GM23338 (cell line): ENCODE results near the gene TBC1D32. TPM values are rescaled to one million over a fixed set of nuclear protein-coding genes. Genes with fewer than 3 reads are reported as not detected.

Experiments
- ATAC-seq: fragments of 200-7000 bp; cut with Tn5 transposase; 3 replicates; pipeline ENCODE4 v1.9.1; 2020
- DNase-seq: peaks from one replicate; pipeline ENCODE4 v3.0.0-alpha.2; 2015; ENCODE audit warnings: low spot score
- H2AFZ ChIP-seq: fragments of 200-600 bp; sonication (generic); 2 replicates; pipeline ENCODE4 v1.8.0; 2016; ENCODE audit warnings: antibody characterized with exemption, mild to moderate bottlenecking, moderate library complexity
- H3F3A ChIP-seq: fragments of 200-600 bp; sonication (generic); replicated peaks from 2 replicates; pipeline ENCODE4 v1.8.0; 2017; ENCODE audit warnings: antibody characterized with exemption, mixed run types, low read depth
- H3K27ac ChIP-seq: fragments of 200-600 bp; sonication (generic); 2 replicates; pipeline ENCODE4 v1.6.1; 2016; ENCODE audit warnings: low read depth
- H3K27me3 ChIP-seq: fragments of 200-600 bp; sonication (generic); 2 replicates; pipeline ENCODE4 v1.8.0; 2016; ENCODE audit warnings: mild to moderate bottlenecking, mixed run types, moderate library complexity; ENCODE audit not compliant: insufficient read depth
- H3K36me3 ChIP-seq: fragments of 200-600 bp; sonication (generic); 2 replicates; pipeline ENCODE4 v1.8.0; 2016; ENCODE audit warnings: mild to moderate bottlenecking; ENCODE audit not compliant: insufficient read depth
- H3K4me1 ChIP-seq: fragments of 200-600 bp; sonication (generic); 2 replicates; pipeline ENCODE4 v1.8.0; 2016; ENCODE audit warnings: mild to moderate bottlenecking, moderate library complexity; ENCODE audit not compliant: insufficient read depth
- H3K4me2 ChIP-seq: fragments of 200-600 bp; sonication (generic); 2 replicates; pipeline ENCODE4 v1.7.1; 2017; ENCODE audit warnings: mixed run types
- H3K4me3 ChIP-seq: fragments of 200-600 bp; sonication (generic); 2 replicates; pipeline ENCODE4 v1.6.1; 2016; ENCODE audit warnings: mixed run types
- H3K79me2 ChIP-seq: fragments of 200-600 bp; sonication (generic); replicated peaks from 2 replicates; pipeline ENCODE4 v1.8.0; 2017; ENCODE audit warnings: mild to moderate bottlenecking; ENCODE audit not compliant: insufficient read depth
- H3K9me2 ChIP-seq: fragments of 200-600 bp; sonication (generic); 2 replicates; pipeline ENCODE4 v1.8.0; 2017; ENCODE audit not compliant: insufficient read depth
- H4K20me1 ChIP-seq: fragments of 200-600 bp; sonication (generic); replicated peaks from 2 replicates; pipeline ENCODE4 v1.8.0; 2017; ENCODE audit warnings: mild to moderate bottlenecking; ENCODE audit not compliant: insufficient read depth
- H3K27ac Mint-ChIP-seq: 2 replicates; pipeline ENCODE4 v1.8.0; 2020; ENCODE audit warnings: inconsistent platforms, mild to moderate bottlenecking, moderate library complexity, mixed read lengths
- H3K27me3 Mint-ChIP-seq: 3 replicates; pipeline ENCODE4 v1.8.0; 2022; ENCODE audit warnings: low read depth, mild to moderate bottlenecking, moderate library complexity, mixed read lengths, inconsistent platforms; ENCODE audit not compliant: insufficient read depth, poor library complexity
- H3K36me3 Mint-ChIP-seq: 3 replicates; pipeline ENCODE4 v1.8.0; 2021; ENCODE audit warnings: low read depth, mild to moderate bottlenecking, inconsistent platforms, moderate library complexity, mixed read lengths
- H3K4me1 Mint-ChIP-seq: 3 replicates; pipeline ENCODE4 v1.8.0; 2020; ENCODE audit warnings: mild to moderate bottlenecking, inconsistent platforms, mixed read lengths
- H3K4me3 Mint-ChIP-seq: 3 replicates; pipeline ENCODE4 v1.8.0; 2021; ENCODE audit warnings: moderate library complexity, mild to moderate bottlenecking, inconsistent platforms, mixed read lengths
- H3K9me3 Mint-ChIP-seq: 3 replicates; pipeline ENCODE4 v1.8.0; 2020; ENCODE audit warnings: moderate library complexity, mild to moderate bottlenecking, inconsistent platforms, mixed read lengths
- CREB1 ChIP-seq: fragments of 250-450 bp; sonication (Bioruptor Pico); IDR thresholded peaks from 2 replicates; pipeline ENCODE4 v1.5.0; 2020; ENCODE audit warnings: low read depth, mild to moderate bottlenecking, moderate library complexity
- CTCF ChIP-seq, 2 experiments: fragments of 200-600 bp in 1 of 2; sonication (generic) in 1 of 2; conservative IDR thresholded peaks; 2 replicates each; pipeline versions ENCODE4 v1.5.1 to v1.6.1; 2016 to 2017; ENCODE audit warnings: antibody characterized with exemption in 2 of 2, low read depth in 2 of 2, mild to moderate bottlenecking in 2 of 2, moderate library complexity in 1 of 2
- ETS1 ChIP-seq: IDR thresholded peaks from 2 replicates; pipeline ENCODE4 v1.6.1; 2016; ENCODE audit warnings: antibody characterized with exemption
- EZH2 ChIP-seq: fragments of 200-600 bp; sonication (generic); IDR thresholded peaks from one replicate; pipeline ENCODE4 v1.8.0; 2017; ENCODE audit warnings: antibody characterized with exemption, mild to moderate bottlenecking, low read depth; ENCODE audit not compliant: unreplicated experiment
- EZH2phosphoT487 ChIP-seq: fragments of 200-600 bp; sonication (generic); IDR thresholded peaks from one replicate; pipeline ENCODE4 v1.8.1; 2018; ENCODE audit warnings: antibody characterized with exemption; ENCODE audit not compliant: unreplicated experiment
- JUNB ChIP-seq: IDR thresholded peaks from one replicate; pipeline ENCODE4 v1.6.1; 2016; ENCODE audit warnings: antibody characterized with exemption; ENCODE audit not compliant: unreplicated experiment
- POLR2AphosphoS5 ChIP-seq: IDR thresholded peaks from 2 replicates; pipeline ENCODE4 v1.6.1; 2016; ENCODE audit warnings: antibody characterized with exemption, low read depth
- REST ChIP-seq: IDR thresholded peaks from one replicate; pipeline ENCODE4 v1.6.1; 2018; ENCODE audit warnings: antibody characterized with exemption; ENCODE audit not compliant: unreplicated experiment
- STAT1 ChIP-seq: IDR thresholded peaks from one replicate; pipeline ENCODE4 v1.6.1; 2016; ENCODE audit warnings: antibody characterized with exemption; ENCODE audit not compliant: unreplicated experiment
- ZNF114 ChIP-seq: fragments of 250-450 bp; sonication (Bioruptor Pico); IDR thresholded peaks from 2 replicates; pipeline ENCODE4 v1.5.0; 2020; ENCODE audit warnings: mild to moderate bottlenecking, moderate library complexity
- ZNF331 ChIP-seq: fragments of 250-450 bp; sonication (Bioruptor Pico); IDR thresholded peaks from 2 replicates; pipeline ENCODE4 v1.5.0; 2020; ENCODE audit warnings: low read depth, mild to moderate bottlenecking, moderate library complexity
- polyA plus RNA-seq: library from polyadenylated mRNA; unstranded; fragments of >200 nt; fragmentation: Nextera tagmentation; extraction: Ambion mirVana; gene quantifications from 2 replicates; pipeline ENCODE4 v1.2.1, GENCODE V29; 2016
- total RNA-seq: library from RNA; depleted of rRNA; stranded (reverse); fragments of >200 nt; shearing (Covaris generic); gene quantifications from 2 replicates; pipeline ENCODE4 v1.2.3, GENCODE V29; 2014

TBC1D32 gene
- total and polyA plus RNA-seq, 2 experiments from 2014 or later: 8.9 to 10.4 TPM

GRCh38 chr6:121158438-121158837 lies 175.8 kb downstream of the TBC1D32 start:
- Histone ChIP-seq H3F3A (no peaks in the 10 kb centered on the region), H4K20me1 (no peaks in the 10 kb centered on the region), H3K27me3 (no peaks in the 10 kb centered on the region), H3K4me2 (no peak overlapping the region), H3K9me2 (no peaks in the 10 kb centered on the region), H3K36me3 (no peaks in the 10 kb centered on the region), H3K4me3 (no peak overlapping the region), H3K79me2 (no peaks in the 10 kb centered on the region), H3K4me1 (no peaks in the 10 kb centered on the region; the same call in 1 of the 2 replicates), H2AFZ (no peak overlapping the region), H3K27ac (no peak overlapping the region)
- H3K27me3 Mint-ChIP-seq: no peaks in the 10 kb centered on the region
- H3K36me3 Mint-ChIP-seq: peaks cover 16% of the 10 kb centered on the region
- H3K4me1 Mint-ChIP-seq: peaks cover 7% of the 10 kb centered on the region; the same call in 2 of the 3 replicates
- H3K27ac Mint-ChIP-seq: no peak overlapping the region
- ATAC-seq (no peak), DNase-seq (no peak)
- H3K4me3 Mint-ChIP-seq: no peak overlapping the region
- H3K9me3 Mint-ChIP-seq: peaks cover 13% of the 10 kb centered on the region
- TF ChIP-seq POLR2AphosphoS5 (no peak), EZH2 (no peak), REST (no peak), STAT1 (no peak), ZNF114 (no peak), CREB1 (CRISPR knock-in tag) (no peak), CTCF (conservative IDR thresholded peaks at IDR 0.05; ENCODE audit: low read depth in 2 of 2) (no peak), EZH2phosphoT487 (no peak), JUNB (no peak), ETS1 (no peak), ZNF331 (CRISPR knock-in tag) (no peak)
